ENCODE results near the gene RASL12.
A peak's percentile ranks its signal among the peaks of the same experiment; 100 is the strongest.

The RASL12 gene

GRCh38 chr15:65085990-65086679 is 18.3 kb upstream of the RASL12 start:
- no peak for TF ChIP-seq CTCF (IDR thresholded peaks at IDR 0.05; ENCODE audit: insufficient read depth, missing control alignments)
- FAIRE-seq (no peak), DNase-seq (ENCODE audit: insufficient read length, low spot score) (no peak)

GRCh38 chr15:65085207-65085753 is 17.5 kb upstream of the RASL12 start:
- TF ChIP-seq CTCF (IDR thresholded peaks at IDR 0.05; ENCODE audit: insufficient read depth, missing control alignments): no peak
- DNase-seq (ENCODE audit: insufficient read length, low spot score): no peak
- FAIRE-seq: no peak

GRCh38 chr15:65084500-65085206 is 16.9 kb upstream of the RASL12 start:
- TF ChIP-seq CTCF (IDR thresholded peaks at IDR 0.05; ENCODE audit: insufficient read depth, missing control alignments): no peak
- no peak for DNase-seq (ENCODE audit: insufficient read length, low spot score)
- no peak for FAIRE-seq

GRCh38 chr15:65083262-65083701 is 15.5 kb upstream of the RASL12 start:
- FAIRE-seq: no peak

GRCh38 chr15:65082303-65082953 is 14.6 kb upstream of the RASL12 start:
- DNase-seq (ENCODE audit: insufficient read length, low spot score): no peak
- no peak for TF ChIP-seq CTCF (IDR thresholded peaks at IDR 0.05; ENCODE audit: insufficient read depth, missing control alignments)
- no peak for FAIRE-seq

More at GRCh38 chr15:65083262-65083701, 15.5 kb upstream of the RASL12 start:
- no peak for DNase-seq (ENCODE audit: insufficient read length, low spot score)
- peak; percentile 46 for TF ChIP-seq CTCF (IDR thresholded peaks at IDR 0.05; ENCODE audit: insufficient read depth, missing control alignments)

- DNase-seq (ENCODE audit: insufficient read length, low spot score): no peak
- TF ChIP-seq CTCF (IDR thresholded peaks at IDR 0.05; ENCODE audit: insufficient read depth, missing control alignments): no peak
- FAIRE-seq: no peak
Observed at GRCh38 chr15:65081758-65082157, 14.0 kb upstream of the RASL12 start.

Data from D721Med (cell line).